Measurements from ENCODE around the gene ADAMTS9.

GRCh38 chr3:64674591-64675076 is 13.2 kb downstream of the ADAMTS9 start:
- TF ChIP-seq CREB1 (IDR thresholded peaks at IDR 0.05; ENCODE audit: low read depth) (no peak), EP300 (IDR thresholded peaks at IDR 0.05; ENCODE audit: borderline replicate concordance) (no peak), RAD21 (IDR thresholded peaks at IDR 0.05; ENCODE audit: low read depth) (no peak), YY1 (IDR thresholded peaks at IDR 0.05; ENCODE audit: low read depth) (no peak), TCF12 (IDR thresholded peaks at IDR 0.05; ENCODE audit: low read depth) (no peak), EGR1 (IDR thresholded peaks at IDR 0.05) (no peak)
- TF ChIP-seq, protein P1, sequence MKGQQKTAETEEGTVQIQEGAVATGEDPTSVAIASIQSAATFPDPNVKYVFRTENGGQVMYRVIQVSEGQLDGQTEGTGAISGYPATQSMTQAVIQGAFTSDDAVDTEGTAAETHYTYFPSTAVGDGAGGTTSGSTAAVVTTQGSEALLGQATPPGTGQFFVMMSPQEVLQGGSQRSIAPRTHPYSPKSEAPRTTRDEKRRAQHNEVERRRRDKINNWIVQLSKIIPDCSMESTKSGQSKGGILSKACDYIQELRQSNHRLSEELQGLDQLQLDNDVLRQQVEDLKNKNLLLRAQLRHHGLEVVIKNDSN (IDR thresholded peaks at IDR 0.05), result no peak

All from Ishikawa (cell line).